Osteoblast (primary cell): ENCODE results near the gene ANTXR1. TPM values are rescaled to one million over a fixed set of nuclear protein-coding genes. Genes with fewer than 3 reads are reported as not detected.

Experiments used
- DNase-seq: peaks from one replicate; pipeline ENCODE4 v3.0.0; 2011; ENCODE audit warnings: low spot score, mixed read lengths; ENCODE audit not compliant: insufficient read length; ENCODE audit errors: missing footprints
- H2AFZ ChIP-seq: 2 replicates; pipeline ENCODE4 v1.6.0; 2011; ENCODE audit warnings: mild to moderate bottlenecking, low read length
- H3K27ac ChIP-seq: 2 replicates; pipeline ENCODE4 v1.5.1; 2011; ENCODE audit warnings: mild to moderate bottlenecking, low read depth, low read length, moderate library complexity
- H3K27me3 ChIP-seq: 2 replicates; pipeline ENCODE4 v1.6.0; 2012; ENCODE audit warnings: mild to moderate bottlenecking, control low read depth, inconsistent platforms, low read length, moderate library complexity; ENCODE audit not compliant: insufficient read depth
- H3K36me3 ChIP-seq: 2 replicates; pipeline ENCODE4 v1.5.1; 2011; ENCODE audit warnings: mild to moderate bottlenecking, low read length, control low read depth, moderate library complexity; ENCODE audit not compliant: insufficient read depth
- H3K4me1 ChIP-seq: 2 replicates; pipeline ENCODE4 v1.5.1; 2011; ENCODE audit warnings: mild to moderate bottlenecking, low read length, control low read depth, moderate library complexity; ENCODE audit not compliant: insufficient read depth
- H3K4me2 ChIP-seq: 2 replicates; pipeline ENCODE4 v1.6.0; 2011; ENCODE audit warnings: mild to moderate bottlenecking, low read length; ENCODE audit not compliant: insufficient read depth
- H3K4me3 ChIP-seq: fragments of 200-600 bp; sonication (generic); 3 replicates; pipeline ENCODE4 v1.5.1; 2012; ENCODE audit warnings: mild to moderate bottlenecking, low read length, inconsistent platforms; ENCODE audit not compliant: insufficient read depth
- H3K79me2 ChIP-seq: 2 replicates; pipeline ENCODE4 v1.6.0; 2012; ENCODE audit warnings: mild to moderate bottlenecking, low read length, control low read depth, inconsistent platforms; ENCODE audit not compliant: insufficient read depth
- H3K9me3 ChIP-seq: 2 replicates; pipeline ENCODE4 v1.5.1; 2011; ENCODE audit warnings: low read depth, low read length, control low read depth
- H4K20me1 ChIP-seq: 2 replicates; pipeline ENCODE4 v1.6.0; 2012; ENCODE audit warnings: mild to moderate bottlenecking, low read length, control low read depth; ENCODE audit not compliant: insufficient read depth
- total RNA-seq: library from RNA; depleted of rRNA; stranded (reverse); fragments of >200 nt; gene quantifications from 2 replicates; pipeline ENCODE4 v1.2.3, GENCODE V29; 2012
- TF ChIP-seq, protein P1 (sequence below): IDR thresholded peaks from 2 replicates; pipeline ENCODE4 v1.5.1; 2011; ENCODE audit warnings: mild to moderate bottlenecking, low read depth, low read length, moderate library complexity; ENCODE audit errors: extremely low read depth

Gene ANTXR1
- total RNA-seq, 1 donor = 123 TPM

DNA sequence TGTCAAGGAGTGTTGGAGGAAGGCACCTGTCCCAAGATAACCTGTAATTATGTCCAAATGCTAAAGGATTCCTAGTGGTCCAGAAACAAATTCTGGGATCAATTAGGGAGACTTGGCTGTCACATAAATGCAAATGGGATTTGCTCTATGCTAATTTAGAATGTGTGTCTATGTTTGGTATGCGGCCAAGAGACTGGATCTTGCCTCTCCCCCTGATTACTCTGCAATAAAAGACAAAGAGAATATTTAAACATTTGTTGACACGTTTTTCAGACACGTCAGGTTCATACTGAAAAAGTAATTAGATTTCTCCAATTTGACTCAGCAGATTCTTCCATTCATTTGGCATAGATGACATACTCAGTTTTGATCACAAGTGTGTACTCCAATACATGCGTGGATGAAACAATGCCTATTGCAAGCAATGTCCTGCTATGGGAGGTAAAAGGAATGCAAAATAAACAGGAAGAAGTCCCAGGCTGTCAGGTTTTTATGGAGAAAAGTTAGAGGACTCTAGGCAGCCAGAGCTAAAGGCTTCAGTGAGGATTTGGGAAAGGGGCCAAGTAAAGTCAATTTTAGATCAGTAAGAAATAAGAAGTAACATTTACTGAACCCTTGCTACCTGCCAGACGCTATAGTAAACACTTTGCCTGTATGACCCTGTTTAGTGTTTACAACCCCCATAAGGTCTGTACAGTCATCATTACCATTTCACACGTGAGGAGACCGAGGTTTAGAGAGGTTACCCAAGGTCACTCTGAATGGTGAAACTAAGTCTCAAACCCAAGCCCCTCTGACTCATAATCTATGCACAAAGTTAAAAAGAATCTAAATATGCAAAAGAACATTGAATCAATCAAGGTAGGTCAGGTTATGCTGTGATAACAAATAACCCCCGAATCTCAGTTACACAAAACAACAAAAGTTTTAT is 7.8 kb downstream of the ANTXR1 start:
- Histone ChIP-seq H3K36me3 (peaks cover 8% of the 10 kb centered on the region), H3K9me3 (no peaks in the 10 kb centered on the region), H3K4me2 (no peak overlapping the region), H3K27ac (no peak overlapping the region), H4K20me1 (peaks cover 75% of the 10 kb centered on the region), H3K27me3 (no peaks in the 10 kb centered on the region), H3K79me2 (peaks cover 100% of the 10 kb centered on the region), H2AFZ (no peak overlapping the region), H3K4me3 (no peak overlapping the region), H3K4me1 (peaks cover 31% of the 10 kb centered on the region)
- DNase-seq = no peak
- TF ChIP-seq, protein P1, sequence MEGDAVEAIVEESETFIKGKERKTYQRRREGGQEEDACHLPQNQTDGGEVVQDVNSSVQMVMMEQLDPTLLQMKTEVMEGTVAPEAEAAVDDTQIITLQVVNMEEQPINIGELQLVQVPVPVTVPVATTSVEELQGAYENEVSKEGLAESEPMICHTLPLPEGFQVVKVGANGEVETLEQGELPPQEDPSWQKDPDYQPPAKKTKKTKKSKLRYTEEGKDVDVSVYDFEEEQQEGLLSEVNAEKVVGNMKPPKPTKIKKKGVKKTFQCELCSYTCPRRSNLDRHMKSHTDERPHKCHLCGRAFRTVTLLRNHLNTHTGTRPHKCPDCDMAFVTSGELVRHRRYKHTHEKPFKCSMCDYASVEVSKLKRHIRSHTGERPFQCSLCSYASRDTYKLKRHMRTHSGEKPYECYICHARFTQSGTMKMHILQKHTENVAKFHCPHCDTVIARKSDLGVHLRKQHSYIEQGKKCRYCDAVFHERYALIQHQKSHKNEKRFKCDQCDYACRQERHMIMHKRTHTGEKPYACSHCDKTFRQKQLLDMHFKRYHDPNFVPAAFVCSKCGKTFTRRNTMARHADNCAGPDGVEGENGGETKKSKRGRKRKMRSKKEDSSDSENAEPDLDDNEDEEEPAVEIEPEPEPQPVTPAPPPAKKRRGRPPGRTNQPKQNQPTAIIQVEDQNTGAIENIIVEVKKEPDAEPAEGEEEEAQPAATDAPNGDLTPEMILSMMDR = no peak

DNA sequence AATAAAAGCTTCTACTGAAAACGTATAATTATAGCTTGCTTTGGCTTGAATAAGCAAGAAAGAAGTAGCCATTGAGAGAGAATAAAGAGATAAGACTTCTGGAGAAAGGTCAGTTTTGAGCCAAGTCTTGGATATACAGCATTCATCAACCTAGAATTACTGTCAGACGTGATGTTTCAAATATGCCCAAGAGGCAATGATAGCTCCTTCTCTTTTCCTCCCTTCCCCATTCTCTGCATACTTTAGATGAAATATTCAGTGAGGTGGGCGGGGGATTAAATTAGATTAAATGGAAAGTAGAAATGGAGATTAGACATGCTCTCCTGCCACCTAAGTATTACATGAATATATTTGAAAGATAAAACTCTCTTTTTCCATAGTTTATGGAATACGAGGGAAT is 8.7 kb downstream of the ANTXR1 start:
- H3K4me2 ChIP-seq = no peak overlapping the region
- TF ChIP-seq, protein P1 = no peak
- no peaks in the 10 kb centered on the region for H3K27me3 ChIP-seq
- H3K4me3 ChIP-seq = no peak overlapping the region
- H3K36me3 ChIP-seq = peaks cover 8% of the 10 kb centered on the region
- H3K79me2 ChIP-seq = peaks cover 100% of the 10 kb centered on the region
- H3K4me1 ChIP-seq = peaks cover 25% of the 10 kb centered on the region
- H4K20me1 ChIP-seq = peaks cover 79% of the 10 kb centered on the region
- no peak for DNase-seq
- no peak overlapping the region for H2AFZ ChIP-seq
- H3K27ac ChIP-seq = no peak overlapping the region
- H3K9me3 ChIP-seq = no peaks in the 10 kb centered on the region

DNA sequence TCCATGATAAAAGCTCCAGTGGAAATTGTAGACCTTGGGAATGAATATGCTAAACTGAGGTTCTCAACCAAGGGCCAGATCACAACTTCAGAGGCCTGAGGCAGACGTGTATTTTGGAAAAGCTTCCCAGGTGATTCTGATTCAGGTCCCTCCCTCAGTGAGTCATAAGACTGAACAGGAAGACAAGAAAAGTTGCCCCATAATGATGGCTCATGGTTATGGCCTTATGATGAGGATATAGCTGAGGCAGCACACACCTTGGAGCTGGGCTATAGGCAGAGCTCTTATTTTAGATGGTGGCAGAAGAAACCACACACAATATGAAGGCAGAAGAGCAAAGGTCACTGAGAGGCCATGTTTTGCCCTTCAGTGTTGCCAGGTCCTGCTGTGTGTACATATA is 9.6 kb downstream of the ANTXR1 start:
- Histone ChIP-seq H3K4me3 (no peak overlapping the region), H3K79me2 (peaks cover 100% of the 10 kb centered on the region), H3K36me3 (peaks cover 8% of the 10 kb centered on the region), H3K9me3 (no peaks in the 10 kb centered on the region), H3K27ac (no peak overlapping the region), H3K4me2 (no peak overlapping the region), H3K27me3 (no peaks in the 10 kb centered on the region), H3K4me1 (peaks cover 17% of the 10 kb centered on the region), H4K20me1 (peaks cover 77% of the 10 kb centered on the region), H2AFZ (no peak overlapping the region)
- no peak for DNase-seq
- TF ChIP-seq, protein P1 = no peak

DNA sequence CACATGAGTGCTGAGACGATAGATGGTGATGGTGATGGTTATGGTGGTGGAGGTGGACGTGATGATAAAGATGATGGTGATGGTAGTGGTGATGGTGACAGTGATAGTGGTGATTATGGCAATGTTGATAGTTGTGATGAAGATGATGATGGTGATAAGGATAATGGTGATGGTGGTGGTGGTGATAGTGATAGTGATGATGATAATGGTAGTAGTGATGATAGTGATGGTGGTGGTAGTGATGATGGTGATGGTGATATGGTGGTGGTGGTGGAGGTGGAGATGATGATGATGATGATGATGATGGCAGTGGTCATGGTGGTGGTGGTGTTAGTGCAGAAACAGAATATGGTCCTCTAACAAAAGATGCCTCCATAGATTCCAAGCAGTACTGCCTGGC is 10.3 kb downstream of the ANTXR1 start:
- peaks cover 4% of the 10 kb centered on the region for H3K36me3 ChIP-seq
- DNase-seq = no peak
- no peak overlapping the region for H2AFZ ChIP-seq
- H3K4me2 ChIP-seq = no peak overlapping the region
- H4K20me1 ChIP-seq = peaks cover 70% of the 10 kb centered on the region
- no peaks in the 10 kb centered on the region for H3K27me3 ChIP-seq
- peaks cover 10% of the 10 kb centered on the region for H3K4me1 ChIP-seq
- no peaks in the 10 kb centered on the region for H3K9me3 ChIP-seq
- no peak overlapping the region for H3K27ac ChIP-seq
- TF ChIP-seq, protein P1 = no peak
- H3K4me3 ChIP-seq = no peak overlapping the region
- peaks cover 100% of the 10 kb centered on the region for H3K79me2 ChIP-seq
